GM19468 (cell line): ENCODE measurements around the gene DVL2.

Experiments used
- ATAC-seq: cut with Tn5 transposase; IDR thresholded peaks from one replicate; pipeline ENCODE4 v1.9.1; 2021; ENCODE audit warnings: mild to moderate bottlenecking, moderate library complexity, moderate number of reproducible peaks; ENCODE audit not compliant: unreplicated experiment; ENCODE audit errors: extremely low read depth

DVL2 gene

DNA sequence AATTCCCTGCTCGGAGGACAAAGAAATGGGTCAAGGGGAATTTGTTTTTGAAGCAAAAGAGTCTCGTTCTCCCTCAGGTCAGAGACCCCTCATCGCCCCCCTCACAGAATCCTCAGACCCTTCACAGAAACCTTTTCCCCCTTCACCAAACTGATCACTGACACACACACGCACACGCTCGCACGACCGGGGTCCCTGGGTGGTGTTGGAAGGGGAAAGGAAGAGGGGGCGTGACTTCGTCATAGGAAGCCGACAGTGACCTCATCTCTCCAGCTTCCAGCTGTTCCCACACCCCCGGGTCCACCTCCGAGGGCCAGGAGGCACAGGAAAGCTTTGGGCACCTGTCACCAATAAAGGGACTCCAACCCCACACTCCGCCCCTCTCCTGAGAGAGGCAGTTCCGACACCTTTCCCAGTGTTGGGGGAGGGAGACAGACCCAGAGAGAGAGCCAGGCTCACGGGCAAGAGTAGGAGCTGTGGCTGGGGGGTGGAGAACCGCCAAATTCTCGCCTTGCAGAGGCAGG, 56.3 kb downstream of the DVL2 start:
- no peak for ATAC-seq

DNA sequence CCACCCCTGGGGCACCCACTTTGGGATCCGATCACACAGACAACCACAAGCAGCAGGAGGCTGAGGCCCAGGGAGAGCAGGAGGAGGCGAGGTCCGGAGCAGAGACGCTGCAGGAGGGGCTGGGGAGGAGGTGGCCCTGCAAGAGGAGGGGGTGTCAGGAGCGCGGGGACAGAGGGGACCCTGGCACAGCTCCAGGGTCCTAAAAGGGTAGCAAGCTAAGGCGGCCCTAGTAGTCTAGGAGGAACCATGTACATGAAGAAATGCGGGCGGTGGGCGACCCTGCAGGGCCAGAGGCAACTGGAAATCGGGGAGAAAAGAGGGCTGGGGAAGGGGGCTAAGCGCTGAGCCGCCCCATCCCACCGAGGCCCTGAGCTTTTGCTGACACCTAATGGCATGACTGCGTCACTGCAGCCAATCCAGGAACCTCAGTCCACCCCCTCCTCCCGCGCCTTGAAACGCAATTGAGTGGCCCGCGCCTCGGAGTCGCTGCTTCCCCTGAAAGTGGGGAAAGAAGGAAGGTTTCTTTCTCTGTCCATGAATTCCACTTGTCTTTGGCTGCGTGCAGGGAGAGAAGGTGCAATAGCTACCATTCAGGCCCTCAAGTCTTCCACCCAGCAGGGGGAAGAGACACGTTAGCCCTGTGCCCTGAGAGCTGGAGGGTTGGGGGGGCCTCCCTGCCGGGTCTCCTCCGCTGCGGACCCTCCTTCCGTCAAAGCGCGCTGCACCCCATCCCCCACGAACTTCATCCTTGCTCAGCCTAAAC, 56.9 kb downstream of the DVL2 start:
- ATAC-seq = no peak

DNA sequence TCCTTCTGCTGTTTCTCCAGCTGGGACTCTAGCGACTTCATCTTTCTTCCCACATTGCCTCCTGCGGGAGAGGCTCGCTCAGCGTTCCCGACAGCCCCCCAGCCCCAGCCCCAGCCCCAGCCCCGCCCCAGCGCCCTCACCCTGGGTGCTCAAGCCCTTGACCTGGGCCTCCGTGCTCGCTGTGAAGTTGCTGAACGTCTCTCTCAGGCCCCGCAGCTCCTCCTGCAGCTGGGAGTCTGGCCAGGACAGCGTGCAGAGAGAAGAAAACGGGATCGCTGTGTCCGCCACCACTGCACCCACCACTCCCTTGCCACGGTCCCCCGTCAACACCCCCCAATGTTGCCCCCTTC, 57.5 kb downstream of the DVL2 start:
- ATAC-seq = no peak

DNA sequence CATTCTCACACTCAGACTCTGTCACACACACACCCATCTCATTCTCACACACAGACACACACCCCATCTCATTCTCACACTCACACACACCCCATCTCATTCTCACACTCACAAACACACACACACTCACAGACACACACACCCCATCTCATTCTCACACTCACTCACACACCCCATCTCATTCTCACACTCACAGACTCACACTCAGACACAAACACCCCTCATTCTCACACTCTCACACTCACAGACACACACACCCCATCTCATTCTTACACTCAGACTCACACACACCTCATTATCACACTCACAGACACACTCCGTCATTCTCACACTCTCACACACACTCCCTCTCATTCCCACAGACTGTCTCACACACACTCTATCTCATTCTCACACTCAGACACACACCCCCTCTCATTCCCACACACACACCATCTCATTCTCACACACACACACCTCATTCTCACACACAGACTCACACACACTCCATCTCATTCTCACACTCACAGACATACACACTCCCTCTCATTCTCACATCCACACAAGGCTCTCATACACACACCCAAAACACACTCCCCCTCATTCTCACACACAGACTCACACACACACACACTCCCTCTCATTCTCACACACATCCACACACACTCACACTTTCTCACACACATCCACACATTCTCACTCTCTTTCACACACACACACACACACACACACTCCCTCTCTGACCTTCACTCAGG, 58.0 kb downstream of the DVL2 start:
- ATAC-seq = no peak
